Adrenal gland (tissue), 12 donors: ENCODE data around the gene COL15A1. TPM values are rescaled to one million over a fixed set of nuclear protein-coding genes. Genes with fewer than 3 reads are reported as not detected.

Source experiments
- DNase-seq, 7 donors: peaks; one replicate each; pipeline ENCODE4 v3.0.0-alpha.2; 2019 to 2020
- H3K27ac ChIP-seq, 5 donors: fragments of 200-600 bp; sonication (generic) in 4 of 5; 1 replicate in 3 of 5; 2 replicates in 2 of 5; pipeline versions ENCODE4 v1.5.1 to v1.8.0; 2016 to 2020; ENCODE audit warnings: mild to moderate bottlenecking in 1 of 5
- H3K27me3 ChIP-seq: fragments of 200-600 bp; 2 replicates; pipeline ENCODE4 v1.8.0; 2021
- H3K36me3 ChIP-seq, 2 donors: fragments of 200-600 bp; replicated peaks in 1 of 2; 1 replicate in 1 of 2; 2 replicates in 1 of 2; pipeline versions ENCODE4 v1.5.1 to v1.8.0; 2018 to 2022
- H3K4me1 ChIP-seq, 2 donors: fragments of 200-600 bp; replicated peaks in 1 of 2; 1 replicate in 1 of 2; 2 replicates in 1 of 2; pipeline versions ENCODE4 v1.5.1 to v1.8.0; 2018 to 2021
- H3K4me3 ChIP-seq, 4 donors: fragments of 200-600 bp; sonication (generic) in 3 of 4; one replicate each; pipeline ENCODE4 v1.5.1; 2016 to 2018
- H3K9me3 ChIP-seq, 3 donors: fragments of 200-600 bp; sonication (generic) in 1 of 3; replicated peaks in 1 of 3; 1 replicate in 2 of 3; 2 replicates in 1 of 3; pipeline versions ENCODE4 v1.5.1 to v1.8.0; 2016 to 2021
- POLR2A ChIP-seq, 2 donors: fragments of 450-650 bp; IDR thresholded peaks; one replicate each; pipeline ENCODE4 v1.6.1; 2017; ENCODE audit warnings: antibody characterized with exemption in 2 of 2, mild to moderate bottlenecking in 2 of 2, moderate library complexity in 1 of 2
- WGBS, 4 donors: extraction: QIAGEN DNeasy Blood & Tissue Kit in 2 of 4; methylation state at CpG; one replicate each; pipeline versions ENCODE4 v1.1.5 to v1.1.7; 2013 to 2017; 5-methylcytosine and 5-hydroxymethylcytosine counted together
- intact Hi-C, 2 donors: fragments of 100-400 bp; cut with DNase I; formaldehyde crosslinking; loops; one replicate each; pipeline versions ENCODE4 v1.14.1 to v1.15.0; 2022 to 2023
- polyA plus RNA-seq, 3 donors: library from polyadenylated mRNA; stranded (reverse); fragments of 200-250 nt in 2 of 3; fragments of 350-450 nt in 1 of 3; fragmentation: Illumina TruSeq in 1 of 3; extraction: RNeasy Lipid Tissue Mini Kit (QIAGEN cat#74804) in 1 of 3; gene quantifications; one replicate each; pipeline ENCODE4 v1.2.3, GENCODE V29; 2013 to 2014
- total RNA-seq, 9 donors: library from RNA; depleted of rRNA in 4 of 9; stranded (reverse); fragments of >200 nt in 4 of 9; fragments of 120-200 nt in 1 of 9; fragmentation: NEBNext Ultra II Directional in 1 of 9; extraction: Animal tissue kit (Norgen Biotek cat#: 25700) in 1 of 9; gene quantifications; one replicate each; pipeline versions ENCODE4 v1.1.0 to v1.2.4, GENCODE V29; 2013 to 2023
- TF ChIP-seq, protein P1 (sequence below), 6 experiments: fragments of 450-650 bp in 4 of 6; fragments of 200-600 bp in 2 of 6; sonication (generic) in 1 of 6; IDR thresholded peaks; 1 replicate in 5 of 6; 2 replicates in 1 of 6; pipeline versions ENCODE4 v1.5.1 to v1.8.0; 2016 to 2021; ENCODE audit warnings: antibody characterized with exemption in 6 of 6, mild to moderate bottlenecking in 2 of 6, moderate library complexity in 1 of 6
- donor health status: healthy with polysubstance abuse.
- donor health status: Bipolar disorder and iron deficiency.
- donor health status: DM: yes; HTN: yes; CAD: no.
- donor health status: DM: no; HTN: no; CAD: no.
- donor health status: DM: no; HTN: no; CAD: no.
- donor health status: DM: yes; HTN: yes; CAD: no.

COL15A1 gene
- total and polyA plus RNA-seq, 12 donors = 34.8 to 320 (median 101) TPM

DNA sequence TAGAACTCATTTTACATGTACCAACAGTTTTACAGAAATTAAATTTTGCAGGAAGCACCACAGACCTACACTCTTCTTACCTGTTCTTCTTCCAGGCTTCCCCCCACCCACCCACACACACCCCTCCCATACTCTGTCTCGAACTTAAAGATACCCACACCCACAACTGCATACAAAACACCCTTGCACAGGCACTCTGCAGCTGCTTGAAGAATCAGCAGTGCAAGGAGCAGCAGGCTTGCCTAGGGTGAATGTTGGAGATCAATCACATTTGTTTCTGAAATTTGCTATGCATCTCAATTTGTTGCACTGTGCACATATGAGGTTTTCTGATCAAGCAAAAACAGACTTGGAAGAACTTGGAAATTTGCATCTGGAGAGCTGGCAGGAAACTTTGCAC lies 83.7 kb downstream of the COL15A1 start:
- peaks cover 0 to 13% of the 10 kb centered on the region in 2 donors for H3K4me1 ChIP-seq
- no peak for TF ChIP-seq POLR2A (IDR thresholded peaks at IDR 0.05)
- TF ChIP-seq, protein P1, sequence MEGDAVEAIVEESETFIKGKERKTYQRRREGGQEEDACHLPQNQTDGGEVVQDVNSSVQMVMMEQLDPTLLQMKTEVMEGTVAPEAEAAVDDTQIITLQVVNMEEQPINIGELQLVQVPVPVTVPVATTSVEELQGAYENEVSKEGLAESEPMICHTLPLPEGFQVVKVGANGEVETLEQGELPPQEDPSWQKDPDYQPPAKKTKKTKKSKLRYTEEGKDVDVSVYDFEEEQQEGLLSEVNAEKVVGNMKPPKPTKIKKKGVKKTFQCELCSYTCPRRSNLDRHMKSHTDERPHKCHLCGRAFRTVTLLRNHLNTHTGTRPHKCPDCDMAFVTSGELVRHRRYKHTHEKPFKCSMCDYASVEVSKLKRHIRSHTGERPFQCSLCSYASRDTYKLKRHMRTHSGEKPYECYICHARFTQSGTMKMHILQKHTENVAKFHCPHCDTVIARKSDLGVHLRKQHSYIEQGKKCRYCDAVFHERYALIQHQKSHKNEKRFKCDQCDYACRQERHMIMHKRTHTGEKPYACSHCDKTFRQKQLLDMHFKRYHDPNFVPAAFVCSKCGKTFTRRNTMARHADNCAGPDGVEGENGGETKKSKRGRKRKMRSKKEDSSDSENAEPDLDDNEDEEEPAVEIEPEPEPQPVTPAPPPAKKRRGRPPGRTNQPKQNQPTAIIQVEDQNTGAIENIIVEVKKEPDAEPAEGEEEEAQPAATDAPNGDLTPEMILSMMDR (IDR thresholded peaks at IDR 0.05) = no peak
- no peak overlapping the region for H3K27ac ChIP-seq
- peak in 1 of 7 donors; percentile 9 for DNase-seq
- intact Hi-C loops = loop anchor here in 1 of 2 donors (10.0 kb wide), 1 partner anchor 63 kb away; no protein-coding TSS in a partner anchor
- H3K27me3 ChIP-seq = no peaks in the 10 kb centered on the region
- WGBS, 4 donors = 65 to 83% (median 77%) methylated on average over 1 of the region's 1 CpG
- H3K9me3 ChIP-seq = no peaks in the 10 kb centered on the region
- H3K36me3 ChIP-seq = peaks cover 0 to 35% of the 10 kb centered on the region in 2 donors
- no peak overlapping the region for H3K4me3 ChIP-seq

DNA sequence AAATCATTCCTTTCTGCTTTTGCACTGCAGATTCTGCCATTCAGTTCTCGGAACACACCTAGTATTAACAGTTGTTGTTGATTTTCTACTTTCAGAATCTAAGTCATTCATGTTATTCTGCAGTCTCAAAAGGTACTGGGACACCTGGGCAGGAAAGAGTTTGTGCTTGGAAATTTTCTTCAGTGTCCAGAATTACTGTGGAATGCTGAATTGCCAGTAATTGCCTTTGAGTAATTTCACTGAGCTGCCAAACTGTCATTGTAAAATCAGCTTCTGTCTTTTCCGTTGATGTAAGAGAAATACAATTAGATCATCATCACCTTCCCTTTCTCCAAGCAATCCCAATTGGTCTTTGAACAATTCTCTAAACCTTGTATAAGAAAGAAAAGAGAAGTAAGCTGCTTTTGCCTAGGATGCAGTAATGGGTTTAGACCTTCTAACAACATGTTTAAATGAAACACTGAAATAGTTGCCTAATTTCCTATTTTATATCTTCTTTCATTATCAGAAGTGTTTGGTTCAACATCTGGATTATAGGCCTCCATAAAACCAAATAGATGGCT lies 85.5 kb downstream of the COL15A1 start:
- Histone ChIP-seq H3K4me3 (no peak overlapping the region), H3K36me3 (peaks cover 0 to 35% of the 10 kb centered on the region in 2 donors), H3K27me3 (no peaks in the 10 kb centered on the region), H3K27ac (no peak overlapping the region), H3K9me3 (no peaks in the 10 kb centered on the region), H3K4me1 (no peaks in the 10 kb centered on the region)
- TF ChIP-seq POLR2A (IDR thresholded peaks at IDR 0.05) = no peak
- TF ChIP-seq, protein P1 (IDR thresholded peaks at IDR 0.05) = no peak
- WGBS, 4 donors = 77 to 86% (median 82%) methylated on average over 2 of the region's 2 CpGs
- intact Hi-C loops = loop anchor here in 1 of 2 donors (10.0 kb wide), 1 partner anchor 64 kb away; no protein-coding TSS in a partner anchor
- DNase-seq = no peak

DNA sequence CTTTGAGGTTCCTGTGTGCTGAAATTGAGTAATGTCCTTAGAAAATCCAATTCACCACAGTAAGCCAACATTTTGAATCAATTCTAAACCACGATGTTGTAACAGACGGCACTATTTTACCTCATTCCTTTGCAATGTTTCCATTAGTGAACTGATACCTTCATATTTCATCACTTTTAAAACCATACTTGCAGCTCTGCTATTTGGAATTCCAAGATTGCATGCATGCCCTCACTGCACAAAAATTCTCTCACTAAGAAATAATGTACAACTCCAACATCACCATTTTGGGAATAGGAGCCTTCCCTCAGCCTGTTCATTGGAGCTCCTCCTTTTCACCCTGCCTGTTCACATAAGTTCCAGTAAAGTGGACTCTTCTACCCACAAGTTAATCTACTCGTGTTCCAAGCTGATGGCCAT lies 86.4 kb downstream of the COL15A1 start:
- TF ChIP-seq POLR2A (IDR thresholded peaks at IDR 0.05) = no peak
- TF ChIP-seq, protein P1 (IDR thresholded peaks at IDR 0.05) = no peak
- Histone ChIP-seq H3K4me3 (no peak overlapping the region), H3K4me1 (no peaks in the 10 kb centered on the region), H3K27me3 (no peaks in the 10 kb centered on the region), H3K9me3 (no peaks in the 10 kb centered on the region), H3K36me3 (peaks cover 0 to 38% of the 10 kb centered on the region in 2 donors), H3K27ac (no peak overlapping the region)
- peak in 1 of 7 donors; percentile 2 for DNase-seq
- intact Hi-C loops = no loop called here
- WGBS, 4 donors = 76 to 82% (median 80%) methylated on average over 3 of the region's 3 CpGs

DNA sequence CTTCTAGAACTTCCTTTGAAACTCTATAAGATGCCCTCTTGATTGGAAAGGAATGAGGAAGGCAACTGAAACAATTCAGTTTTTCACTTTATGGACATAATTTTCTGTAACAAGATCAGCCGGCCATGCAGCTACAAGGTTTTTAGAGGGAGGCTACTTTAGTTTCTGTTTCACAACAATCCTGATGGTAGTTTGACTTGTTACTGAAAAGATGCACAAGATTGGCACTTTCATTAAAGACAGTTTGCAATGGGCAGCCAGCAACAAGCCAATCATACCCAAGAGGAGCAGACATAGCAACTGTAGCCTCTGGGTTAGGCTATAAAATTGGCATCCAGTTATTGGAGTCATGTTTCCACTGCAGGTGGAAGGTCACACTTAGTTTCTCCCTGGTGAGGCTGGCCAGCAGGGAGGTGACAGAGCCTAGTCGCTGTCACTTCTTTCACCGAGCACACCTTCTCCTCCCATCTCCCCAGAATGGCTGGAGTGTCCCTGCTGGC lies 87.0 kb downstream of the COL15A1 start:
- H3K4me1 ChIP-seq = no peaks in the 10 kb centered on the region
- 90 to 99% (median 98%) methylated on average over 3 of the region's 3 CpGs for WGBS, 4 donors
- TF ChIP-seq, protein P1 (IDR thresholded peaks at IDR 0.05) = no peak
- no peak for TF ChIP-seq POLR2A (IDR thresholded peaks at IDR 0.05)
- no peak for DNase-seq
- H3K36me3 ChIP-seq = peaks cover 0 to 38% of the 10 kb centered on the region in 2 donors
- no peaks in the 10 kb centered on the region for H3K27me3 ChIP-seq
- H3K9me3 ChIP-seq = no peaks in the 10 kb centered on the region
- intact Hi-C loops = no loop called here
- H3K27ac ChIP-seq = no peak overlapping the region
- no peak overlapping the region for H3K4me3 ChIP-seq
